ENCODE measurements around the gene KRT24. TPM values are rescaled to one million over a fixed set of nuclear protein-coding genes. Genes with fewer than 3 reads are reported as not detected.

Gene KRT24
- total and polyA plus RNA-seq, 2 donors = 0.26 to 4.7 TPM

GRCh38 chr17:40714473-40714872 lies 10.9 kb upstream of the KRT24 start:
- H3K4me1 ChIP-seq (ENCODE audit: insufficient read depth) = no peaks in the 10 kb centered on the region
- no peak overlapping the region for H3K27ac ChIP-seq (ENCODE audit: low read depth)
- H3K36me3 ChIP-seq (ENCODE audit: insufficient read depth) = no peaks in the 10 kb centered on the region
- DNase-seq (ENCODE audit: extremely low spot score) = no peak
- 59% methylated on average over 6 of the region's 6 CpGs for WGBS
- no peak overlapping the region for H3K4me3 ChIP-seq (ENCODE audit: low read depth, low read length)

- no peak for DNase-seq (ENCODE audit: extremely low spot score)
- no peak overlapping the region for H3K27ac ChIP-seq (ENCODE audit: low read depth)
- 55% methylated on average over 7 of the region's 7 CpGs for whole genome bisulfite sequencing
These were observed 4.2 kb upstream of the KRT24 start for GRCh38 chr17:40707745-40708144.

GRCh38 chr17:40705584-40705983 lies 2.0 kb upstream of the KRT24 start:
- 62% methylated on average over 4 of the region's 4 CpGs for WGBS

More at GRCh38 chr17:40707745-40708144, 4.2 kb upstream of the KRT24 start:
- H3K4me1 ChIP-seq (ENCODE audit: insufficient read depth) = no peaks in the 10 kb centered on the region
- no peak overlapping the region for H3K4me3 ChIP-seq (ENCODE audit: low read depth, low read length)
- no peaks in the 10 kb centered on the region for H3K36me3 ChIP-seq (ENCODE audit: insufficient read depth)

GRCh38 chr17:40702271-40702670 lies 1.3 kb downstream of the KRT24 start:
- H3K36me3 ChIP-seq (ENCODE audit: insufficient read depth) = no peaks in the 10 kb centered on the region
- H3K4me3 ChIP-seq (ENCODE audit: low read depth, low read length) = no peak overlapping the region
- no peak for DNase-seq (ENCODE audit: extremely low spot score)
- WGBS = 72% methylated on average over 3 of the region's 3 CpGs
- no peak overlapping the region for H3K27ac ChIP-seq (ENCODE audit: low read depth)
- H3K4me1 ChIP-seq (ENCODE audit: insufficient read depth) = no peaks in the 10 kb centered on the region

More at GRCh38 chr17:40705584-40705983, 2.0 kb upstream of the KRT24 start:
- Histone ChIP-seq H3K36me3 (ENCODE audit: insufficient read depth) (no peaks in the 10 kb centered on the region), H3K27ac (ENCODE audit: low read depth) (no peak overlapping the region), H3K4me1 (ENCODE audit: insufficient read depth) (no peaks in the 10 kb centered on the region), H3K4me3 (ENCODE audit: low read depth, low read length) (no peak overlapping the region)
- DNase-seq (ENCODE audit: extremely low spot score) = no peak

GRCh38 chr17:40699853-40700252 lies 3.7 kb downstream of the KRT24 start:
- no peak for DNase-seq (ENCODE audit: extremely low spot score)
- WGBS = 30% methylated on average over 5 of the region's 5 CpGs
- no peak overlapping the region for H3K27ac ChIP-seq (ENCODE audit: low read depth)

GRCh38 chr17:40699371-40699770 lies 4.2 kb downstream of the KRT24 start:
- Histone ChIP-seq H3K27ac (ENCODE audit: low read depth) (no peak overlapping the region), H3K4me1 (ENCODE audit: insufficient read depth) (peaks cover 2% of the 10 kb centered on the region)
- whole genome bisulfite sequencing = 27% methylated on average over 9 of the region's 9 CpGs

More at GRCh38 chr17:40699853-40700252, 3.7 kb downstream of the KRT24 start:
- peaks cover 2% of the 10 kb centered on the region for H3K4me1 ChIP-seq (ENCODE audit: insufficient read depth)
- no peaks in the 10 kb centered on the region for H3K36me3 ChIP-seq (ENCODE audit: insufficient read depth)
- no peak overlapping the region for H3K4me3 ChIP-seq (ENCODE audit: low read depth, low read length)

GRCh38 chr17:40697297-40697696 lies 6.3 kb downstream of the KRT24 start:
- Histone ChIP-seq H3K4me1 (ENCODE audit: insufficient read depth) (peaks cover 2% of the 10 kb centered on the region), H3K27ac (ENCODE audit: low read depth) (no peak overlapping the region), H3K4me3 (ENCODE audit: low read depth, low read length) (no peak overlapping the region), H3K36me3 (ENCODE audit: insufficient read depth) (no peaks in the 10 kb centered on the region)
- no peak for DNase-seq (ENCODE audit: extremely low spot score)
- WGBS = 25% methylated on average over 7 of the region's 7 CpGs

More at GRCh38 chr17:40699371-40699770, 4.2 kb downstream of the KRT24 start:
- Histone ChIP-seq H3K36me3 (ENCODE audit: insufficient read depth) (no peaks in the 10 kb centered on the region), H3K4me3 (ENCODE audit: low read depth, low read length) (no peak overlapping the region)
- DNase-seq (ENCODE audit: extremely low spot score) = no peak

GRCh38 chr17:40696651-40697072 lies 6.9 kb downstream of the KRT24 start:
- Histone ChIP-seq H3K4me1 (ENCODE audit: insufficient read depth) (peaks cover 2% of the 10 kb centered on the region), H3K4me3 (ENCODE audit: low read depth, low read length) (no peak overlapping the region), H3K27ac (ENCODE audit: low read depth) (no peak overlapping the region), H3K36me3 (ENCODE audit: insufficient read depth) (no peaks in the 10 kb centered on the region)
- no peak for DNase-seq (ENCODE audit: extremely low spot score)
- WGBS = 72% methylated on average over 3 of the region's 3 CpGs

GRCh38 chr17:40695874-40696472 lies 7.6 kb downstream of the KRT24 start:
- Histone ChIP-seq H3K4me1 (ENCODE audit: insufficient read depth) (peaks cover 2% of the 10 kb centered on the region), H3K36me3 (ENCODE audit: insufficient read depth) (no peaks in the 10 kb centered on the region), H3K27ac (ENCODE audit: low read depth) (no peak overlapping the region), H3K4me3 (ENCODE audit: low read depth, low read length) (no peak overlapping the region)
- DNase-seq (ENCODE audit: extremely low spot score) = no peak
- WGBS = 88% methylated on average over 6 of the region's 6 CpGs

GRCh38 chr17:40694584-40694983 lies 9.0 kb downstream of the KRT24 start:
- peaks cover 2% of the 10 kb centered on the region for H3K4me1 ChIP-seq (ENCODE audit: insufficient read depth)
- no peaks in the 10 kb centered on the region for H3K36me3 ChIP-seq (ENCODE audit: insufficient read depth)
- no peak overlapping the region for H3K27ac ChIP-seq (ENCODE audit: low read depth)
- DNase-seq (ENCODE audit: extremely low spot score) = peak; percentile 61
- 78% methylated on average over 9 of the region's 9 CpGs for WGBS
- no peak overlapping the region for H3K4me3 ChIP-seq (ENCODE audit: low read depth, low read length)

GRCh38 chr17:40687106-40687505 lies 16.4 kb downstream of the KRT24 start:
- DNase-seq (ENCODE audit: extremely low spot score) = no peak
- Histone ChIP-seq H3K4me3 (ENCODE audit: low read depth, low read length) (no peak overlapping the region), H3K4me1 (ENCODE audit: insufficient read depth) (no peaks in the 10 kb centered on the region), H3K36me3 (ENCODE audit: insufficient read depth) (no peaks in the 10 kb centered on the region), H3K27ac (ENCODE audit: low read depth) (no peak overlapping the region)
- 69% methylated on average over 5 of the region's 5 CpGs for WGBS

- H3K4me1 ChIP-seq (ENCODE audit: insufficient read depth) = no peaks in the 10 kb centered on the region
These were observed 17.4 kb downstream of the KRT24 start for GRCh38 chr17:40686192-40686591.

GRCh38 chr17:40680998-40681397 lies 22.6 kb downstream of the KRT24 start:
- no peak for DNase-seq (ENCODE audit: extremely low spot score)
- Histone ChIP-seq H3K27ac (ENCODE audit: low read depth) (no peak overlapping the region), H3K4me1 (ENCODE audit: insufficient read depth) (no peaks in the 10 kb centered on the region), H3K4me3 (ENCODE audit: low read depth, low read length) (no peak overlapping the region), H3K36me3 (ENCODE audit: insufficient read depth) (no peaks in the 10 kb centered on the region)

More at GRCh38 chr17:40686192-40686591, 17.4 kb downstream of the KRT24 start:
- no peak overlapping the region for H3K27ac ChIP-seq (ENCODE audit: low read depth)
- no peak for DNase-seq (ENCODE audit: extremely low spot score)
- WGBS = 56% methylated on average over 4 of the region's 4 CpGs
- H3K4me3 ChIP-seq (ENCODE audit: low read depth, low read length) = no peak overlapping the region
- no peaks in the 10 kb centered on the region for H3K36me3 ChIP-seq (ENCODE audit: insufficient read depth)

GRCh38 chr17:40679523-40679907 lies 24.0 kb downstream of the KRT24 start:
- Histone ChIP-seq H3K4me3 (ENCODE audit: low read depth, low read length) (no peak overlapping the region), H3K4me1 (ENCODE audit: insufficient read depth) (no peaks in the 10 kb centered on the region), H3K36me3 (ENCODE audit: insufficient read depth) (no peaks in the 10 kb centered on the region), H3K27ac (ENCODE audit: low read depth) (no peak overlapping the region)
- 82% methylated on average over 2 of the region's 2 CpGs for WGBS
- no peak for DNase-seq (ENCODE audit: extremely low spot score)

Data from urinary bladder (tissue), 4 donors.